ENCODE results near the gene ZNF335. TPM values are rescaled to one million over a fixed set of nuclear protein-coding genes. Genes with fewer than 3 reads are reported as not detected.
"Not testable (repeated sequence)": the region's sequence is repeated elsewhere in the genome, so short reads cannot be mapped to it uniquely, and the experiment has no call there.

ZNF335 gene
- total RNA-seq, 1 donor from 2014 or later: 13.7 TPM

DNA sequence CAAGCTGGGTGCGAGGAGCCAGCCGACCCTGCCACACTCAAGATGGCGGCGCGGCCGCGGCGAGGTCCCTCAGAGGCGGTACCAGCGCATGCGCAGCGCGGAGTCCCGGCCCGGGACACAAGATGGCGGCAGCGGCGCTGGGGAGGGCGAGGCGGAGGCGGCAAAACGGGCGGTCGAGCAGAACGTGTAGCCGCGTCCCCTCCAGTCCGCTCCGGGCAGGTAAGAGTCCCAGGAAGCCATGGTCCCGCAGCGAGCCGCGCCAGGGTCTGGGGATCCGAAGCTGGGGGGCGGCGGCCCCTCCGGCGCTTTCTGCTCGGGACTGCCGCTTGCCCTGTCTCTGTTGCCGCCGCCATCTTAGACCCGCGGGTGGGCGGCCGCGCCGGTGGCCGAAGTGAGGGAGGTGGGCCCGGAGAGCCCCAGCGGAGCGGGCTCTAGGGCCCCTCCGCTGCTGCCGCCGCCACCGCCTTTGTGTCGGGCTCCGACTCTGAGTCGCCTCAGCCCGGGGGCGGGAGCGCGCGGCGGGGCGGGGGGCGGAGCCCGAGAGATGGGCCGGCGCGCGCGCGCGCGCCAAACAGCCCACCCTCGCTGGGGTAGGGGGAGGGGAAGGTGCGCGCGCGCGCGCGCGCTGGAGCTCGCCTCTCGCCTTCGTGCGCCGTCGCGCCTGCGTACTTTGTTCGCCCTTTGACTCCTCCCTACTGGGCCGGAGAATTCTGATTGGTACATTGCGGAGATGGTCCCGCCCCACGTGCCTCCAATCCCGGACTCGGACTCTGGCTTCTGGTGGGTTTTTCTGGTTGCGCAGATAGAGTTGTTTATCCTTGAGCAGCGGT is 37.2 kb downstream of the ZNF335 start, which contains the start of gene PCIF1:
Gene PCIF1 (plus strand): TSS at position 98 of the 830 bp plus-strand sequence. CDS start 4,317 bp downstream, outside the sequence.
- peak; percentile 99 for DNase-seq (ENCODE audit: low spot score)

DNA sequence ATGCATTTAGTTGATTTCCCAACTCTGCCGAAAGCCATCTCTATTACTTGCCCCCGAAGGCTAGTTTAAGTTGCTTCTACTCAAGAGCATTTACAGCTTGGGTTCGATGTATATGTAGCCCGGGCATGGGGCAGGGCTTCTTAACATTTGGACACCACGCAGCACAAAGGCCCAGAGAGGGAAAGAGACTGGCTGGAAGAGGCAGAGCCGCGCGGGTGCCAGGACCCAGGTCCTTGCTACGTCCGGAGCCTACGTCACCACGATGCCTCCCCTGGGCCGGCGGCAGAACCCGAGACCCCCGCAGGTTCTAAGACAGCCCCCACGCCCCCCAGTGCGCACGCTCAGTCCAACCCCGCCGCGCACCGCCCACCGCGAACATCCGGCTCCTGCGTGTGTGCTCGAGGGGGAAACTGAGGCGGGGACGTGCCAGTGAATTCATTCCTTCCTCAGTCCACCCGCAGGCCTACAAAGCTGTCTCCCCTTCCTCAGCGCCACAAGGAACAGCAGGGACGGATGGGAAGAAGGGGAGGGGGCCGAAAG is 37.9 kb downstream of the ZNF335 start:
- DNase-seq (ENCODE audit: low spot score): peak; percentile 82

DNA sequence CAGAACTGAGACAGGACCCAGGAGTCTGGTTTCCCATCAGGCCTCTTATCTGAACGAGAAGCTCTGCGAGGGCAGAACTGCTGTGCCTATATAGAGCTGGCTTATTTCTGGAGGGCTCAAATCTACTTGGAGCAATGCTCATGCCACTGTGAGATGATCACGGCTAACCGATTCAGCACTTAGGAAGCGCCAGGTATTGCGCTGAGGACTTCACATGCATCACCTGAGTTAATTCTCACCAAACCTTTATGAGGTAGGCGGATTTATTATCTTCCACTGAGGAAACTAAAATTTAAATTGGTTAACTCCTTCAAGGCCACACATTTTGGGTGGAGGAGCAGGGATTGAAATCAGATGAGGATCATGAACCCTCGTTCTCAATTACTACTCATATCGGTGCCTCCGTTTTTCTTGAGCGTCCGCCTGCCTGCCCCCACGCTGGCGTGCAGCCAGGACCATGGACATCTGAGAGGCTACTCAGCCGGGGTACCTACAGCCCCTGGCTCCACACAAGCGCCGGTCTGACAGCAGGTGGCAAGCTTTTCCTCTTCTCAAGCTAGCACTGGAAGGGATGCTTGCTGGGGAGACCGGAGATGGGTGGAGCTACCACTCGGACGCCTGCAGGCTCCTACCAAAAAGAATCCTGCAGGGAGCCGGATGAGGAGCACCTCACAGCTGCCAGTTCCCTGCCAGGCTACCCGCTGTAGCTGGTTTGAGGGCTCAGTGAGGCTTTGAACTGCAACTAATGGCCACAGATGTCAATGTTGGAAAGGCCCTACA is 38.5 kb downstream of the ZNF335 start:
- peak; percentile 74 for DNase-seq (ENCODE audit: low spot score)

DNA sequence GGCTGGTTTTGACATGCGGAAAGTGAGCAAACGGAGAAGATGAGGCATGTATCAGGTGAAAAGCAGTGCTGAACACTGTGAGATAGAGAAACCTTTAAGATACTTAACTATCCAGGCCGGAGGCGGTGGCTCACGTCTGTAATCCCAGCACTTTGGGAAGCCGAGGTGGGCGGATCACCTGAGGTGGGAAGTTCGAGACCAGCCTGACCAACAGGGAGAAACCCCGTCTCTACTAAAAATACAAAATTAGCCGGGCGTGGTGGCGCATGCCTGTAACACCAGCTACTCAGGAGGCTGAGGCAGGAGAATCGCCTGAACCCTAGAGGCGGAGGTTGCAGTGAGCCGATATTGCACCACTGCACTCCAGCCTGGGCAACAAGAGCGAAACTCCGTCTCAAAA is 40.3 kb downstream of the ZNF335 start:
- DNase-seq (ENCODE audit: low spot score): not testable (repeated sequence)

- no peak for DNase-seq (ENCODE audit: low spot score)
These were observed 44.7 kb downstream of the ZNF335 start for GRCh38 chr20:45927071-45927878.

GRCh38 chr20:45926731-45927070 is 45.3 kb downstream of the ZNF335 start:
- no peak for DNase-seq (ENCODE audit: low spot score)

- DNase-seq (ENCODE audit: low spot score): no peak
These were observed 46.0 kb downstream of the ZNF335 start for GRCh38 chr20:45925821-45926506.

DNA sequence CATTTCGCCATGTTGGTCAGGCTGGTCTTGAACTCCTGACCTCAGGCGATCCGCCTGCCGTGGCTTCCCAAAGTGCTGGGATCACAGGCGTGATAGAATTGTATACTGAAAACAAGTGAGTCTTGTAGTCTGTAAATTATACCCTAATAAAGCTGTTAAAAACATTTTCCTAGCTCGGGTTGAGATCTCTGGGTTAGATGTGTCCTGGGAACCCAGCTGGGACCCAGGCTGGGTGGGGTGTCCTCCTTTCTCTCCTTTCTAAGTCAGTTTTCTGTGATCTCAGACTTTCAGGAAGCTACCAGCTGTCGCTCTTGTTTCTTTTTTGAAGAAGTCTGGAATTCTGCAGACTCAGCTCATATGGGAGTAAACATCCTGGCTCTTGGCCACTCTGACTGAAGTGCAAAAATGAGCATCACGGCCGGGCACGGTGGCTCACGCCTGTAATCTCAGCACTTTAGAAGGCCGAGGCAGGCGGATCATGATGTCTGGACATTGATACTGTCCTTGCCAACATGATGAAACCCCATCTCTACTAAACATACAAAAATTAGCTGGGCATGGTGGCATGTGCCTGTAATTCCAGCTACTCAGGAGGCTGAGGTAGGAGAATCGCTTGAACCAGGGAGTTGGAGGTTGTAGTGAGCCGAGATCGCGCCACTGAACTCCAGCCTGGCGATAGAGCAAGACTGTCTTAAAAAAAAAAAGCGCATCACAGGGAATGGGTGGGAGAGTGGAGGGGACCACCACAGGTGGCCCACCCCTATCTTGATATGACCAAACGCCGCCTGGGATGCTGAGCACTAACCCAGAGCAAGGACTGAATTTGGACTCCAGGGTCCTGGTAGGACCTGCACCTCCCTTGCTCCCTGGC is 47.4 kb downstream of the ZNF335 start:
- DNase-seq (ENCODE audit: low spot score): peak; percentile 94

DNA sequence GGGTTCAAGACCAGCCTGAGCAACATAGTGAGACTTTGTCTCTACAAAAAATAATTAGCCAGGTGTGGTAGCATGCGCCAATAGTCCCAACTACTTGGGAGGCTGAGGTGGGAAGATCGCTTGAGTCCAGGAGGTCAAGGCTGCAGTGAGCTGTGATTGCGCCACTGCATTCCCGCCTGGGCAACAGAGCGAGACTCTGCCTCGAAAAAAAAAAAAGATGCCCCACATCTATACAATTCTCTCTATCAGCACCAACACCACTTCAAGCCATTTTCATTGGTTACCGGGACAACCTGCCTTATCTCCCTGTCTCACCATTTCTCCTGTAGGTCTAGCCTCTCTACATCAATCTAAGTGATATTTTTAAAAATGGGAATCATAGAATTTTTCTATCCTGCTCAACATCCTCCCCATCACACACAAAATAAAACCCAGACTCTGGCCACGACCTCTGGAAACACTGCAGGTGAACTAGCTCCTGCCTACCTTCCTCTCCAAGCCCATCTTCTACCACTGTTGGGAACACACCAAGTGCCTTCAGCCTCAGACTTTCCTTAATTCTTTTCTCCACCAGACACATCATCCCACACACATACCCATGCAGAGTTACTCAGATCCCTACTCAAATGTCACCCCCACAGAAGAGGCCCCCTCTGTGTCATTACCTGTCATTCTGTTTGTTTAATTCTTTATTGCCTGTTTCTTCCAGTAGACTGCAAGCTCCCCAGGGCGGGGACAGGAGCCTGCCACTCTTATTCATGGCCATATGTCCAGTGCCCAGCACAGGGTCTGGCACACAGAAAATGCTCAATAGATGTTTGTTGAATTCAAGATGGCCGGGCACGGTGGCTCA is 50.4 kb downstream of the ZNF335 start:
- no peak for DNase-seq (ENCODE audit: low spot score)

GRCh38 chr20:45920462-45921336 is 51.3 kb downstream of the ZNF335 start:
- peak; percentile 29 for DNase-seq (ENCODE audit: low spot score)

DNA sequence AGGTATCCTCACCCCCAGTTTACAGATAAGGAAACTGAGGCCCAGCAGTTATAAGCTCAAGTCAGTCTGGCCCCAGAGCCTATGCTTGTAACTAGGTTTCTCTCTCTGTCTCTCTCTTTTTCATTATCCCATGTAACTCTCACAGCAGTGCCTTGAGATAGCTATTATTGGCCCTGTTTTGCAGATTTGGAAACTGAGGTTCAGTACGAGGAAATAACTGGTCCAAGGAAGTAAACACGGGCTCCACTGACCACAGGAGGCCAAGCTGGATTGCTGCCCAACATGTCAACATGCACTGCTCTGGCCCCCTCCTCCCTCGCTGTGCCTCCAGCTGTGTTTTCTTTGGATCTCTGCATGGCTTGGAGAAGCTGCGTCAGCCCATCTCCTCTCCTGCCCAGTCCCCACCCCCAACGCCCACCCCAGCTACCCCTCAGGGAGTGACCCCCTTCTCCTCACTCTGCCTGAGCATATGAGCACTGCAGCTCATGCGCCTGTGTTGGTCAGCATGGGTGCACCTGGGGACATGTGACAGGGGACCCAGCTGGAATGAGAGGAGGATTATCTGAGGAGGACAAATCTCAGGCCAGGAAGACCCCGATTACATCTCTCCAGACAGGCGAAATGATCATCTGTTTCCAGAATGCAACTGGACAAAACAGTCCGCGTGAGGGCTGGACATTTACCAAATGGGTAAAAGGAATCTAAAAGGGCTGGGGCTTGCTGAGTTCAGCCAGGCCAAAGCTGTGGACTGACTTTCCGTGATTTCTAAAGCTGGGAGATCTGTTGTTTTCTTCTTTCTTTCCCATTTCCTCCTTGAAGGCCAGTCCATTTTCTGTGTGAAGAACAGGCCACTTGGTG is 52.2 kb downstream of the ZNF335 start:
- peak; percentile 69 for DNase-seq (ENCODE audit: low spot score)

DNA sequence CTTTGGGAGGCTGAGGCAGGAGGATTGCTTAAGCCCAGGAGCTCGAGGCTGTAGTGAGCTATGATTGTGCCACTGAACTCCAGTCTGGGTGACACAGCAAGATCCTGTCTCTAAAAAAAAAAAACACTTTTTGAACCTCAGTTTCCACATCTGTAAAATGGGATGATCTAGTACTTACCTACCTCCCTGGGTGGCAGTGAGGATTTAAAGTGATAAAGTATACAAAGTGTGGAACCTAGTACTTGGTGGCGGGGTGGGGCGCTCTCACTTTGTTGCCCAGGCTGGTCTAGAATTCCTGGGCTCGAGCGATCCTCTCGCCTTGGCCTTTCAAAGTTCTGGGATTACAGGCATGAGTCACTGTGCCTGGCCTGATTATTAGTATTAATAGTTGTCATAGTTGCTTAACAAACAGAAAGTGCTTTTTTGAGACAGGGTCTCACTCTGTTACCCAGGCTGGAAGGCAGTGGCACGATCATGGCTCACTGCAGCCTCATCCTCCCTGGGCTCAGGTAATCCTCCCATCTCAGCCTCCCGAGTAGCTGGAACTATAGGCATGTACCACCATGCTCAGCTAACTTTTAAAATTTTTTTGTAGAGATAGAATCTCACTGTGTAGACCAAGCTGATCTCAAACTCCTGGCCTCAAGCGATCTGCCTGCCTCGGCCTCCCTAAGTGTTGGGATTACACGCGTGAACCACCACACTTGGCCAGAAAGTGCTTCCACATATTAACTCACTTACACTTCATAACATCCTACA is 53.0 kb downstream of the ZNF335 start:
- peak; percentile 40 for DNase-seq (ENCODE audit: low spot score)

DNA sequence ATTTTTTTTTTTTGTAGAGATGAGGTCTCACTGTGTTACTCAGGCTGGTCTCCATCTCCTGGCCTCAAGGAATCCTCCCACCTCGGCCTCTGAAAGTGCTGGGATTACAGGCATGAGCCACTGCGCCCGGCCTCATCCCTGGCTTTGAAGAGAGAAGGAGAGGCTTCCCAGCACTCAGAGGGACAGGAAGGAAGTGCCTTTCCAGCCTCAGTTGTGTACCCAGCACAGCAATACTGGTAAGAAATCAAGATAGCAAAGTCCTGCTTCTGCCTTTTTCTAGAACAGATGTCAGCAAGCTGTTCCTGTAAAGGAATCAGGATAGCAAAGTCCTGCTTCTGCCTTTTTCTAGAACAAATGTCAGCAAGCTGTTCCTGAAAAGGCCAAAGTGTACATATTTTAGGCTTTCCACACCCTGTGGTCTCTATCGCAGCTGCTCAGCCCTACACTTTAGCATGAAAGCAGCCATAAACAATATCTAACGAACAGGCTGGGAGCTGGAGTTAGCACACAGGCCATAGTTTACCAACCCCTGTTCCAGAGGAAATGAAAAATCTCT is 53.7 kb downstream of the ZNF335 start:
- DNase-seq (ENCODE audit: low spot score): peak; percentile 68

- peak; percentile 69 for DNase-seq (ENCODE audit: low spot score)
These were observed 54.2 kb downstream of the ZNF335 start for GRCh38 chr20:45917790-45918141.

- DNase-seq (ENCODE audit: low spot score): no peak
These were observed 58.9 kb downstream of the ZNF335 start for GRCh38 chr20:45913116-45913515.

DNA sequence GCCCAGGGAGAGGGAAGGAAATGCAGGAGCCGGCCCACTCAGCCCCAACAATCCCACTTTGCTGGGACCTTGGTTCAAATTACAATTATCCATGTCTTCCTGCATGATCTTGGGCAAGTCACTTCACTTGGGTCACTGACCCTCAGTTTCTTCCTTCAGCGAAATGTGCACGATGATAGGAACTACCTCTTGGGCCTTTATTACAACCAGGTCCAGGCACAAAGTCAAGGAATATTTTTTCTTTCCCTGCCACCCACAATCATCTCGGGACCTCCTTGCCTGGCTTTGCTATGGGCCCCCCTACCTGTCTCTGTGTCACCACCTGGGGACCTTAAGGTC is 59.7 kb downstream of the ZNF335 start:
- DNase-seq (ENCODE audit: low spot score): no peak

Measured in umbilical cord (tissue), 2 donors.